ENCODE data around the gene KMT2B.
"Not testable (repeated sequence)": the region's sequence is repeated elsewhere in the genome, so short reads cannot be mapped to it uniquely, and the experiment has no call there.

The KMT2B gene

GRCh38 chr19:35724132-35724531 is 6.3 kb downstream of the KMT2B start:
- not testable (repeated sequence) for H3K27me3 ChIP-seq (ENCODE audit: control insufficient read depth in 5 of 5, insufficient read depth in 4 of 5, low read length in 5 of 5); H3K4me1 ChIP-seq (ENCODE audit: control insufficient read depth in 5 of 5, insufficient read depth in 5 of 5, low read length in 5 of 5); H3K9me3 ChIP-seq (ENCODE audit: control insufficient read depth in 5 of 5, low read length in 5 of 5); H3K9ac ChIP-seq (ENCODE audit: low read length in 5 of 5); H3K27ac ChIP-seq (ENCODE audit: low read depth, low read length); H3K4me3 ChIP-seq (ENCODE audit: low read depth in 1 of 5, low read length in 5 of 5)
- H3K36me3 ChIP-seq (ENCODE audit: control insufficient read depth in 5 of 5, insufficient read depth in 5 of 5, low read length in 5 of 5): peaks cover 0 to 94% (median 84%) of the 10 kb centered on the region in 5 donors

GRCh38 chr19:35724560-35724959 is 6.8 kb downstream of the KMT2B start:
- Histone ChIP-seq H3K27me3 (ENCODE audit: control insufficient read depth in 5 of 5, insufficient read depth in 4 of 5, low read length in 5 of 5) (no peaks in the 10 kb centered on the region), H3K9me3 (ENCODE audit: control insufficient read depth in 5 of 5, low read length in 5 of 5) (no peaks in the 10 kb centered on the region), H3K9ac (ENCODE audit: low read length in 5 of 5) (no peak overlapping the region), H3K27ac (ENCODE audit: low read depth, low read length) (no peak overlapping the region), H3K36me3 (ENCODE audit: control insufficient read depth in 5 of 5, insufficient read depth in 5 of 5, low read length in 5 of 5) (peaks cover 0 to 97% (median 89%) of the 10 kb centered on the region in 5 donors), H3K4me3 (ENCODE audit: low read depth in 1 of 5, low read length in 5 of 5) (no peak overlapping the region), H3K4me1 (ENCODE audit: control insufficient read depth in 5 of 5, insufficient read depth in 5 of 5, low read length in 5 of 5) (peaks cover 0 to 3% (median 1%) of the 10 kb centered on the region in 5 donors)

DNA sequence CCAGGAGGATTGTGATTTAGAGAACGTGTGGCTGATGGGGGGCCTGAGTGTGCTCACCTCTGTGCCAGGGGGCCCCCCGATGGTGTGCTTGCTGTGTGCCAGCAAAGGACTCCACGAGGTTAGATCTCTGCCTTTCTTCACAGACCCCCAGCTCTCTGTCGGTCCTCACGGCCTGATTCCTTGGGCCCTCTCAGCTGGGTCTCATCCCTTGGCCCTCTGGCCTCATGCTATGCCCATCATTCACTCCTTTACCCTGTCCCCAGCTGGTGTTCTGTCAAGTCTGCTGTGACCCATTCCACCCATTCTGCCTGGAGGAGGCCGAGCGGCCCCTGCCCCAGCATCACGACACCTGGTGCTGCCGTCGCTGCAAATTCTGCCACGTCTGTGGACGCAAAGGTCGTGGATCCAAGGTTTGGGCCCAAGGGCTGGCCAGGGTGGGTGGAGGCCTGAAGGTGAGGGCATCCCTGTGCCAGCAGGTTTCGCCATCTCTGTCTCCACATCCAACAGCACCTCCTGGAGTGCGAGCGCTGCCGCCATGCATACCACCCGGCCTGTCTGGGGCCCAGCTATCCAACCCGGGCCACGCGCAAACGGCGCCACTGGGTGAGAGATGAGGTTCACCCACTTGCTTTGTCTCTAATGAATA is 7.5 kb downstream of the KMT2B start:
- no peaks in the 10 kb centered on the region for H3K27me3 ChIP-seq (ENCODE audit: control insufficient read depth in 5 of 5, insufficient read depth in 4 of 5, low read length in 5 of 5)
- H3K4me1 ChIP-seq (ENCODE audit: control insufficient read depth in 5 of 5, insufficient read depth in 5 of 5, low read length in 5 of 5): no peaks in the 10 kb centered on the region
- H3K9ac ChIP-seq (ENCODE audit: low read length in 5 of 5): no peak overlapping the region
- H3K36me3 ChIP-seq (ENCODE audit: control insufficient read depth in 5 of 5, insufficient read depth in 5 of 5, low read length in 5 of 5): peaks cover 0 to 97% (median 92%) of the 10 kb centered on the region in 5 donors
- H3K27ac ChIP-seq (ENCODE audit: low read depth, low read length): no peak overlapping the region
- no peak overlapping the region for H3K4me3 ChIP-seq (ENCODE audit: low read depth in 1 of 5, low read length in 5 of 5)
- no peaks in the 10 kb centered on the region for H3K9me3 ChIP-seq (ENCODE audit: control insufficient read depth in 5 of 5, low read length in 5 of 5)

DNA sequence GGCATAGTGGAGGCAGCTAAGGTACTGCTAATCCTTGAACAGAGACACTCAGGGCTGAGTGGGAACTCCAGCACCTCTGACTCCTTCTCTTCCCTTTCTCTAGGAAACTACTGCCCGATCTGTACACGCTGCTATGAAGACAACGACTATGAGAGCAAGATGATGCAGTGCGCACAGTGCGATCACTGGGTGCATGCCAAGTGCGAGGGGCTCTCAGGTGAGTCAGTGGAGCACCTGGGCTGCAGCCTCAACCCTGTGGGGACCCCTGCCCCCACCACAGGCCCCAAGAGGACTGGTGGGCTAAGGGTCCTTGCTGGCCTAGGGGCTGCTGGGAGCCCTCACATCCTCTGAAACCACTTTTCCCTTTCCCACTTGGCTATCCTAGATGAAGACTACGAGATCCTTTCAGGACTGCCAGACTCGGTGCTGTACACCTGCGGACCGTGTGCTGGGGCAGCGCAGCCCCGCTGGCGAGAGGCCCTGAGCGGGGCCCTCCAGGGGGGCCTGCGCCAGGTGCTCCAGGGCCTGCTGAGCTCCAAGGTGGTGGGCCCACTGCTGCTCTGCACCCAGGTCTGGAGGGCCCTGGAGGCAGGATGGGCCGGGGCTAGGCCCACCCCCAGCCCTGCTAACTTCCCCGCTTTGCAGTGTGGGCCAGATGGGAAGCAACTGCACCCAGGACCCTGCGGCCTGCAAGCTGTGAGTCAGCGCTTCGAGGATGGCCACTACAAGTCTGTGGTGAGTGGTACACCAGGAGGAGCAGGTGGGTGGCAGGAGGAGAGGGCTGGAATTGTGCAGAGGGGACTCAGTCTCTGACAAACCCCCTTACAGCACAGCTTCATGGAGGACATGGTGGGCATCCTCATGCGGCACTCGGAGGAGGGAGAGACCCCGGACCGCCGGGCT is 9.5 kb downstream of the KMT2B start:
- Histone ChIP-seq H3K4me1 (ENCODE audit: control insufficient read depth in 5 of 5, insufficient read depth in 5 of 5, low read length in 5 of 5) (no peaks in the 10 kb centered on the region), H3K27me3 (ENCODE audit: control insufficient read depth in 5 of 5, insufficient read depth in 4 of 5, low read length in 5 of 5) (no peaks in the 10 kb centered on the region), H3K9ac (ENCODE audit: low read length in 5 of 5) (no peak overlapping the region), H3K4me3 (ENCODE audit: low read depth in 1 of 5, low read length in 5 of 5) (no peak overlapping the region), H3K9me3 (ENCODE audit: control insufficient read depth in 5 of 5, low read length in 5 of 5) (no peaks in the 10 kb centered on the region), H3K36me3 (ENCODE audit: control insufficient read depth in 5 of 5, insufficient read depth in 5 of 5, low read length in 5 of 5) (peaks cover 0 to 100% (median 98%) of the 10 kb centered on the region in 5 donors), H3K27ac (ENCODE audit: low read depth, low read length) (no peak overlapping the region)

DNA sequence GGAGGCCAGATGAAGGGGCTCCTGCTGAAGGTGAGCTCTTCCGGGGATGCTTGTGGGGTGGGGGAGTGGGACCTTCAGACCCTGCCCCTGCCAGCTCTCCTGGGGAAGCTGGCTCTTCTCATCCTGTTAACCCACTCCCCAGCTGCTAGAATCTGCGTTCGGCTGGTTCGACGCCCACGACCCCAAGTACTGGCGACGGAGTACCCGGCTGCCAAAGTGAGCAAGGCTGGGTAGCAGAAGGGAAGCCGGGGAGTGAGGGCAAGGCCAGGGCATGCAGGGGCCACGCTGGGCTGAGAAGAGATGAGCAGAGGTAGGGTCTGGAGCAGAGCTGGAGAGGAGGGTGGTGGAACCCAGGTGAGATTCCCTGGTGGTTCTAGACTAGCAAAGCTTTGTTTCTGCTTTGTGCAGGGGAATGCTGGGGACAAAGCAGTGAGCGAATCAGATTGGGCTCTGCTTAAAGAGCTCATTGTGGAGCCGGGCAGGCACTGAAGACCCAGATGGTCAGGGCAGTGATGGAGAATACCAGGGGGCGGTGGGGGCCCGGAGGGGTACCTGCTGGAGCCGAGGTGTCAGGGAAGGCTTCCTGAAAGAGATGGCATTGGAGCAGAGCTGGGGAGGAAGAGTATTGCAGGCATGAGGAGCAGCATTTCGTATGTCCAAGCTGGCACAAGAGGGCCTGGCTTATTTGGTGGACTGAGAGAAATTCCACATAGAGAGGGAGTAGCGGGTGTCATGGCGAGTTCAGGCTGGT is 10.3 kb downstream of the KMT2B start:
- no peak overlapping the region for H3K27ac ChIP-seq (ENCODE audit: low read depth, low read length)
- no peak overlapping the region for H3K9ac ChIP-seq (ENCODE audit: low read length in 5 of 5)
- H3K4me1 ChIP-seq (ENCODE audit: control insufficient read depth in 5 of 5, insufficient read depth in 5 of 5, low read length in 5 of 5): no peaks in the 10 kb centered on the region
- H3K27me3 ChIP-seq (ENCODE audit: control insufficient read depth in 5 of 5, insufficient read depth in 4 of 5, low read length in 5 of 5): no peaks in the 10 kb centered on the region
- H3K4me3 ChIP-seq (ENCODE audit: low read depth in 1 of 5, low read length in 5 of 5): no peak overlapping the region
- no peaks in the 10 kb centered on the region for H3K9me3 ChIP-seq (ENCODE audit: control insufficient read depth in 5 of 5, low read length in 5 of 5)
- H3K36me3 ChIP-seq (ENCODE audit: control insufficient read depth in 5 of 5, insufficient read depth in 5 of 5, low read length in 5 of 5): peaks cover 0 to 99% (median 96%) of the 10 kb centered on the region in 5 donors

DNA sequence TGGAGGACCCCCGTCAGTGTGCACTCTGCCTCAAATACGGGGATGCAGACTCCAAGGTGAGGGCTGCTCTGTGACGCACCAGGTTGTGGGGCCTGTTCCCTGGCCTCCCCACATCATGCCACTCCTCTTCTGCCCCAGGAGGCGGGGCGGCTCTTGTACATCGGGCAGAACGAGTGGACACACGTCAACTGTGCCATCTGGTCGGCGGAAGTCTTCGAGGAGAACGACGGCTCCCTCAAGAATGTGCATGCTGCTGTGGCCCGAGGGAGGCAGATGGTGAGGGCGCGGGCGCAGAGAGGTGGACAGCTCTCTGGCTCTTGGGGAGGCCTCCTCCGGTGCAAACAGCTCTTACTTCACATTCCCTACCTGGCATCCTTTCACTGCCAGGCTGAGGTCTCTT is 11.2 kb downstream of the KMT2B start:
- H3K4me1 ChIP-seq (ENCODE audit: control insufficient read depth in 5 of 5, insufficient read depth in 5 of 5, low read length in 5 of 5): no peaks in the 10 kb centered on the region
- no peaks in the 10 kb centered on the region for H3K27me3 ChIP-seq (ENCODE audit: control insufficient read depth in 5 of 5, insufficient read depth in 4 of 5, low read length in 5 of 5)
- no peak overlapping the region for H3K9ac ChIP-seq (ENCODE audit: low read length in 5 of 5)
- no peak overlapping the region for H3K27ac ChIP-seq (ENCODE audit: low read depth, low read length)
- no peak overlapping the region for H3K4me3 ChIP-seq (ENCODE audit: low read depth in 1 of 5, low read length in 5 of 5)
- peaks cover 0 to 98% (median 94%) of the 10 kb centered on the region in 5 donors for H3K36me3 ChIP-seq (ENCODE audit: control insufficient read depth in 5 of 5, insufficient read depth in 5 of 5, low read length in 5 of 5)
- no peaks in the 10 kb centered on the region for H3K9me3 ChIP-seq (ENCODE audit: control insufficient read depth in 5 of 5, low read length in 5 of 5)

DNA sequence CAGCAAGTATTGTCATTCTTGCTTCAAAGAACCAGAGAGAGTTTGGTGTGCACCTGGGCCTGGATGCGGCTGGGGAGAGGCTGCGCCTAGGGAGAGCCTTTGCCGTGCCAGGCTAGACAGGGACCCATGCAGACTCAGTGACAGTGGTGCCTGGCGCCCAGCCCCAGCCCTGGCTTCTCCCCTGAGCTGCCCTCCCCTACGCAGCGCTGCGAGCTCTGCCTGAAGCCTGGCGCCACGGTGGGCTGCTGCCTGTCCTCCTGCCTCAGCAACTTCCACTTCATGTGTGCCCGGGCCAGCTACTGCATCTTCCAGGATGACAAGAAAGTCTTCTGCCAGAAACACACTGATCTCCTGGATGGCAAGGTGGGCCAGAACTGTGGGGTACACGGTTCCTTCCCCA is 12.0 kb downstream of the KMT2B start:
- H3K4me3 ChIP-seq (ENCODE audit: low read depth in 1 of 5, low read length in 5 of 5): no peak overlapping the region
- H3K4me1 ChIP-seq (ENCODE audit: control insufficient read depth in 5 of 5, insufficient read depth in 5 of 5, low read length in 5 of 5): no peaks in the 10 kb centered on the region
- H3K9ac ChIP-seq (ENCODE audit: low read length in 5 of 5): no peak overlapping the region
- no peaks in the 10 kb centered on the region for H3K27me3 ChIP-seq (ENCODE audit: control insufficient read depth in 5 of 5, insufficient read depth in 4 of 5, low read length in 5 of 5)
- no peak overlapping the region for H3K27ac ChIP-seq (ENCODE audit: low read depth, low read length)
- peaks cover 0 to 98% (median 94%) of the 10 kb centered on the region in 5 donors for H3K36me3 ChIP-seq (ENCODE audit: control insufficient read depth in 5 of 5, insufficient read depth in 5 of 5, low read length in 5 of 5)
- H3K9me3 ChIP-seq (ENCODE audit: control insufficient read depth in 5 of 5, low read length in 5 of 5): no peaks in the 10 kb centered on the region

- H3K36me3 ChIP-seq (ENCODE audit: control insufficient read depth in 5 of 5, insufficient read depth in 5 of 5, low read length in 5 of 5): peaks cover 0 to 98% (median 94%) of the 10 kb centered on the region in 5 donors
- no peak overlapping the region for H3K27ac ChIP-seq (ENCODE audit: low read depth, low read length)
These were observed 12.5 kb downstream of the KMT2B start for GRCh38 chr19:35730326-35730725.

DNA sequence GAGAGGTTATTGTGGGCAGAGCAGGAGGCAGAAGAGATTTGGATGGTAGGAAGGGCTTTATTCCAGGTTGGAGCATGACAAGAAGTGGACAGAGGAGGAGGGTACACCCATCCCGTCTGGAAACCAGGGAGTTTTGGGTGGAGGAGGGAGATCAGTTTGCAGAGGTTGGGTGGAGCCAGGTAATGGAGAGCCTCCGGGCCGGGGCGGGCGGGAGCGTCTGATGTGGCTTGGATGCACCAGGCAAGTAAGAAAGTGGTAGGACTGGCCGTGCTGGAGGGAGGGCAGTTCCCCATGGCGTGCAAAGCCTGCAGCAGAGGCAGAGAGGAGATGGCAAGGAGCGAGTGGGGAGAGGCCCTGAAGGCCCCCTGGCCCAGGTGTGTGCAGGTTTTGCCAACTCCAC is 13.6 kb downstream of the KMT2B start:
- H3K27me3 ChIP-seq (ENCODE audit: control insufficient read depth in 5 of 5, insufficient read depth in 4 of 5, low read length in 5 of 5): no peaks in the 10 kb centered on the region
- no peaks in the 10 kb centered on the region for H3K4me1 ChIP-seq (ENCODE audit: control insufficient read depth in 5 of 5, insufficient read depth in 5 of 5, low read length in 5 of 5)
- no peaks in the 10 kb centered on the region for H3K9me3 ChIP-seq (ENCODE audit: control insufficient read depth in 5 of 5, low read length in 5 of 5)
- peaks cover 0 to 96% (median 89%) of the 10 kb centered on the region in 5 donors for H3K36me3 ChIP-seq (ENCODE audit: control insufficient read depth in 5 of 5, insufficient read depth in 5 of 5, low read length in 5 of 5)
- no peak overlapping the region for H3K27ac ChIP-seq (ENCODE audit: low read depth, low read length)
- no peak overlapping the region for H3K9ac ChIP-seq (ENCODE audit: low read length in 5 of 5)
- no peak overlapping the region for H3K4me3 ChIP-seq (ENCODE audit: low read depth in 1 of 5, low read length in 5 of 5)

More at GRCh38 chr19:35730326-35730725, 12.5 kb downstream of the KMT2B start:
- Histone ChIP-seq H3K4me1 (ENCODE audit: control insufficient read depth in 5 of 5, insufficient read depth in 5 of 5, low read length in 5 of 5) (no peaks in the 10 kb centered on the region), H3K4me3 (ENCODE audit: low read depth in 1 of 5, low read length in 5 of 5) (no peak overlapping the region), H3K9me3 (ENCODE audit: control insufficient read depth in 5 of 5, low read length in 5 of 5) (no peaks in the 10 kb centered on the region), H3K27me3 (ENCODE audit: control insufficient read depth in 5 of 5, insufficient read depth in 4 of 5, low read length in 5 of 5) (no peaks in the 10 kb centered on the region), H3K9ac (ENCODE audit: low read length in 5 of 5) (no peak overlapping the region)

All from subcutaneous abdominal adipose tissue (tissue), 5 donors.